ENCODE data around the gene L2HGDH. TPM values are rescaled to one million over a fixed set of nuclear protein-coding genes. Genes with fewer than 3 reads are reported as not detected.

L2HGDH gene
- total and polyA plus RNA-seq, 9 of the 15 experiments (the other 6 are each of a cell fraction or from before 2014, with no cell fraction given): 1.7 to 16.1 (median 10.5) TPM

DNA sequence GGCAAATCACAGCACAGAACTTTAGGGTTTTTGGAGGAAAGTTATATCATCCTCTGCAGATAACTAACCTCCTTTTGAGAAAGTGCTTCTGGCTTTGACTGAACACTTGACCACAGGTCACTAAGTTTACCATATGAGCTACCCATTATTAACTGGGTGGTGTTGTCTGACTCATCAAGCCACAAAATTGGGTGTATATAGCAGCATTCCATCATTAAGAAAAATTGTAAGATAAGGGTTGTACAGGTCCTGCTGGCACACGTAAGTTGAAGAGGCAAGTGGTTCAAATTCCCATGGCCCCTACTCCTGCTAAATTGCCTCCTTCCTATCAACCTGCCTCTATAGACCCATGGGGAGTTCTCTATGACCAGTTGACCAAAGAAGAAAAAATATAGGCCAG is 39.5 kb downstream of the L2HGDH start (continued):
- TF ChIP-seq ELF1 (tag; IDR thresholded peaks at IDR 0.05) (no peak), CTBP1 (IDR thresholded peaks at IDR 0.05; ENCODE audit: borderline replicate concordance) (no peak)

GRCh38 chr14:50270932-50271331 is 41.1 kb downstream of the L2HGDH start:
- in situ Hi-C loops (cut with MboI): no loop called here
- CTCF ChIA-PET (ENCODE audit: low intra/inter-chr PET ratio): no interaction called here
- TF ChIP-seq SETDB1 (IDR thresholded peaks at IDR 0.05; ENCODE audit: low read length) (no peak), NFRKB (IDR thresholded peaks at IDR 0.05; ENCODE audit: low read depth) (no peak), JUNB (CRISPR knock-in tag; conservative IDR thresholded peaks at IDR 0.05) (no peak), ZFP91 (CRISPR knock-in tag; IDR thresholded peaks at IDR 0.05) (no peak), ZNF239 (CRISPR knock-in tag; IDR thresholded peaks at IDR 0.05) (no peak), CGGBP1 (CRISPR knock-in tag; IDR thresholded peaks at IDR 0.05) (no peak), ZNF780A (CRISPR knock-in tag; IDR thresholded peaks at IDR 0.05) (no peak)
- TF ChIP-seq, protein P1, sequence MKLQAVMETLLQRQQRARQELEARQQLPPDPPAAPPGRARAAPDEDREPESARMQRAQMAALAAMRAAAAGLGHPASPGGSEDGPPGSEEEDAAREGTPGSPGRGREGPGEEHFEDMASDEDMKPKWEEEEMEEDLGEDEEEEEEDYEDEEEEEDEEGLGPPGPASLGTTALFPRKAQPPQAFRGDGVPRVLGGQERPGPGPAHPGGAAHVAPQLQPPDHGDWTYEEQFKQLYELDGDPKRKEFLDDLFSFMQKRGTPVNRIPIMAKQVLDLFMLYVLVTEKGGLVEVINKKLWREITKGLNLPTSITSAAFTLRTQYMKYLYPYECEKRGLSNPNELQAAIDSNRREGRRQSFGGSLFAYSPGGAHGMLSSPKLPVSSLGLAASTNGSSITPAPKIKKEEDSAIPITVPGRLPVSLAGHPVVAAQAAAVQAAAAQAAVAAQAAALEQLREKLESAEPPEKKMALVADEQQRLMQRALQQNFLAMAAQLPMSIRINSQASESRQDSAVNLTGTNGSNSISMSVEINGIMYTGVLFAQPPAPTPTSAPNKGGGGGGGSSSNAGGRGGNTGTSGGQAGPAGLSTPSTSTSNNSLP (IDR thresholded peaks at IDR 0.05; ENCODE audit: borderline replicate concordance, low read depth, low read length): no peak
- TF ChIP-seq, protein P2, sequence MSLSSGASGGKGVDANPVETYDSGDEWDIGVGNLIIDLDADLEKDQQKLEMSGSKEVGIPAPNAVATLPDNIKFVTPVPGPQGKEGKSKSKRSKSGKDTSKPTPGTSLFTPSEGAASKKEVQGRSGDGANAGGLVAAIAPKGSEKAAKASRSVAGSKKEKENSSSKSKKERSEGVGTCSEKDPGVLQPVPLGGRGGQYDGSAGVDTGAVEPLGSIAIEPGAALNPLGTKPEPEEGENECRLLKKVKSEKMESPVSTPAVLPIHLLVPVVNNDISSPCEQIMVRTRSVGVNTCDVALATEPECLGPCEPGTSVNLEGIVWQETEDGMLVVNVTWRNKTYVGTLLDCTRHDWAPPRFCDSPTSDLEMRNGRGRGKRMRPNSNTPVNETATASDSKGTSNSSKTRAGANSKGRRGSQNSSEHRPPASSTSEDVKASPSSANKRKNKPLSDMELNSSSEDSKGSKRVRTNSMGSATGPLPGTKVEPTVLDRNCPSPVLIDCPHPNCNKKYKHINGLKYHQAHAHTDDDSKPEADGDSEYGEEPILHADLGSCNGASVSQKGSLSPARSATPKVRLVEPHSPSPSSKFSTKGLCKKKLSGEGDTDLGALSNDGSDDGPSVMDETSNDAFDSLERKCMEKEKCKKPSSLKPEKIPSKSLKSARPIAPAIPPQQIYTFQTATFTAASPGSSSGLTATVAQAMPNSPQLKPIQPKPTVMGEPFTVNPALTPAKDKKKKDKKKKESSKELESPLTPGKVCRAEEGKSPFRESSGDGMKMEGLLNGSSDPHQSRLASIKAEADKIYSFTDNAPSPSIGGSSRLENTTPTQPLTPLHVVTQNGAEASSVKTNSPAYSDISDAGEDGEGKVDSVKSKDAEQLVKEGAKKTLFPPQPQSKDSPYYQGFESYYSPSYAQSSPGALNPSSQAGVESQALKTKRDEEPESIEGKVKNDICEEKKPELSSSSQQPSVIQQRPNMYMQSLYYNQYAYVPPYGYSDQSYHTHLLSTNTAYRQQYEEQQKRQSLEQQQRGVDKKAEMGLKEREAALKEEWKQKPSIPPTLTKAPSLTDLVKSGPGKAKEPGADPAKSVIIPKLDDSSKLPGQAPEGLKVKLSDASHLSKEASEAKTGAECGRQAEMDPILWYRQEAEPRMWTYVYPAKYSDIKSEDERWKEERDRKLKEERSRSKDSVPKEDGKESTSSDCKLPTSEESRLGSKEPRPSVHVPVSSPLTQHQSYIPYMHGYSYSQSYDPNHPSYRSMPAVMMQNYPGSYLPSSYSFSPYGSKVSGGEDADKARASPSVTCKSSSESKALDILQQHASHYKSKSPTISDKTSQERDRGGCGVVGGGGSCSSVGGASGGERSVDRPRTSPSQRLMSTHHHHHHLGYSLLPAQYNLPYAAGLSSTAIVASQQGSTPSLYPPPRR (CRISPR knock-in tag; IDR thresholded peaks at IDR 0.05; ENCODE audit: borderline replicate concordance): no peak
- TF ChIP-seq, protein P3, sequence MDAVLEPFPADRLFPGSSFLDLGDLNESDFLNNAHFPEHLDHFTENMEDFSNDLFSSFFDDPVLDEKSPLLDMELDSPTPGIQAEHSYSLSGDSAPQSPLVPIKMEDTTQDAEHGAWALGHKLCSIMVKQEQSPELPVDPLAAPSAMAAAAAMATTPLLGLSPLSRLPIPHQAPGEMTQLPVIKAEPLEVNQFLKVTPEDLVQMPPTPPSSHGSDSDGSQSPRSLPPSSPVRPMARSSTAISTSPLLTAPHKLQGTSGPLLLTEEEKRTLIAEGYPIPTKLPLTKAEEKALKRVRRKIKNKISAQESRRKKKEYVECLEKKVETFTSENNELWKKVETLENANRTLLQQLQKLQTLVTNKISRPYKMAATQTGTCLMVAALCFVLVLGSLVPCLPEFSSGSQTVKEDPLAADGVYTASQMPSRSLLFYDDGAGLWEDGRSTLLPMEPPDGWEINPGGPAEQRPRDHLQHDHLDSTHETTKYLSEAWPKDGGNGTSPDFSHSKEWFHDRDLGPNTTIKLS (IDR thresholded peaks at IDR 0.05; ENCODE audit: borderline replicate concordance, low read depth): no peak

More at GRCh38 chr14:50270932-50271331, 41.1 kb downstream of the L2HGDH start:
- POLR2A ChIA-PET: no interaction called here
- Histone ChIP-seq H3K4me3 (no peak overlapping the region), H3K4me1 (replicated peaks in 1 of 2; ENCODE audit: control insufficient read depth in 2 of 2, insufficient read depth in 2 of 2, low read length in 2 of 2) (no peaks in the 10 kb centered on the region), H3K27me3 (ENCODE audit: control insufficient read depth in 2 of 2, insufficient read depth in 2 of 2, low read length in 2 of 2) (no peaks in the 10 kb centered on the region), H3K9ac (ENCODE audit: insufficient read depth in 1 of 2, low read depth in 2 of 2, low read length in 2 of 2) (no peak overlapping the region), H3K36me3 (ENCODE audit: control insufficient read depth, insufficient read depth, low read length) (no peaks in the 10 kb centered on the region), H3K4me2 (ENCODE audit: insufficient read depth, low read length) (no peak overlapping the region), H3K9me3 (replicated peaks; ENCODE audit: control insufficient read depth, insufficient read depth, low read depth, low read length) (no peaks in the 10 kb centered on the region), H3K27ac (ENCODE audit: extremely low read depth, low read depth, low read length) (no peak overlapping the region), H2AFZ (ENCODE audit: low read depth, low read length) (no peak overlapping the region), H4K20me1 (replicated peaks; ENCODE audit: control insufficient read depth, insufficient read depth, low read length) (no peaks in the 10 kb centered on the region), H3K9me1 (ENCODE audit: control insufficient read depth, insufficient read depth, low read length) (no peaks in the 10 kb centered on the region), H3K79me2 (ENCODE audit: control insufficient read depth, insufficient read depth, low read length) (no peaks in the 10 kb centered on the region)
- BruUV-seq (replicated peaks): no TSS peak
- ATAC-seq: no peak
- no peak for FAIRE-seq
- WGBS (ENCODE audit: insufficient coverage, low coverage, missing lambda C conversion rate): 85% methylated on average over 6 of the region's 6 CpGs
- intact Hi-C loops (cut with micrococcal nuclease): no loop called here
- DNase-seq (ENCODE audit: extremely low read depth in 1 of 4, low spot score in 3 of 4): no peak
